Measurements from ENCODE around the gene ITM2B. TPM values are rescaled to one million over a fixed set of nuclear protein-coding genes. Genes with fewer than 3 reads are reported as not detected.

ITM2B gene
- total RNA-seq, 1 experiment from 2014 or later, result 224 TPM

DNA sequence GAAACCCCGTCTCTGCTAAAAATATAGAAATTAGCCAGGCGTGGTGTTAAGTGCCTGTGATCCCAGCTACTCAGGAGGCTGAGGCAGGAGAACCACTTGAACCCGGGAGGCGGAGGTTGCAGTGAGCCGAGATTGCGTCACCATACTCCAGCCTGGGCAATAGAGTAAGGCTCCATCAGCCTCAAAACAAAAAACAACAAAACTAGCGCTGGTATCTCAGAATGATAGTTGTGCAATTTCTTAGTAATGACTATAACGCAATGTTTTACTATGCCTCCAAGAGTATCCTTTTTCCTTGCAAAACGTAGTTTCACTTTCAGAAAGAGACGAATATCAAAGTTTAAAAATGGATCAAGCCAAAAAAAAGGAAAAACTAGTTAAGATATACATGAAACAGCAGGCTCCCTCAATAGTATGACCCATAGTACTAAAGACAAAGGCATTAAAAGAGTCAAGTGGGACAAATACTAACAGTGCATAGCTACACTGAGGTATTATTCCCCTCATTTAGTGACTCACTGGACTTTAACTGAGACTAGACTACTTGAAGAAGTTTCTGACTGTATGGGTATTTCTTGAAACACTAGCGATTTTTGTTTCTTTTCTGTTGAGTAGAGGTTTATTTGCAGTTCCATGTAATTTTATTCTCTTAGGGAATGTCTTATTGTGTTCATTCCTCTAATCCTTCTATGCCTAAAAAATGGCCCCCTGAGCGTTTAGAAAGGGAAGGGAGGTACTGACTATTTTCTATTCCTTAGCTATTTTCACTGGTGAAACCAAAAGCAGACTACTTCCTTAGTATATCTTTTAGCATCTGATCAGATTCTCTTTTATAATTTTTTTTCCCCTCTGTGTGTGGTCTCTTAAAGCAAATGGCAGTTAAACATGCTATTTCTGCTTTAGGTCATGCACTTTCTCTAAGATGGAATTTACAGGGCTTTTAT, 10.4 kb upstream of the ITM2B start:
- Histone ChIP-seq H3K36me3 (ENCODE audit: control insufficient read depth, insufficient read depth, low read length) (no peaks in the 10 kb centered on the region), H3K4me1 (no peaks in the 10 kb centered on the region), H3K27me3 (replicated peaks; ENCODE audit: control insufficient read depth, insufficient read depth, low read length) (no peaks in the 10 kb centered on the region), H3K4me3 (ENCODE audit: low read depth, low read length) (no peak overlapping the region), H3K9me3 (no peaks in the 10 kb centered on the region; the same call in 1 of the 2 replicates)
- TF ChIP-seq CTCF (IDR thresholded peaks at IDR 0.05; ENCODE audit: insufficient read depth in 1 of 2, low read depth in 1 of 2, low read length in 1 of 2, severe bottlenecking in 1 of 2, unreplicated experiment in 1 of 2), result no peak
- Mint-ChIP-seq H3K4me3 (ENCODE audit: unreplicated experiment) (no peak overlapping the region), H3K27me3 (ENCODE audit: insufficient read depth, unreplicated experiment) (no peaks in the 10 kb centered on the region), H3K36me3 (ENCODE audit: insufficient read depth, unreplicated experiment) (no peaks in the 10 kb centered on the region), H3K9me3 (ENCODE audit: unreplicated experiment) (no peaks in the 10 kb centered on the region), H3K4me1 (ENCODE audit: low read depth, unreplicated experiment) (peaks cover 8% of the 10 kb centered on the region), H3K27ac (ENCODE audit: unreplicated experiment) (no peak overlapping the region)
- ChIA-PET CTCF (no interaction called here), POLR2A (no interaction called here)
- BruUV-seq (replicated peaks), result no TSS peak
- DNase-seq, result no peak
- intact Hi-C loops (cut with micrococcal nuclease; ENCODE audit: unreplicated experiment), result no loop called here

DNA sequence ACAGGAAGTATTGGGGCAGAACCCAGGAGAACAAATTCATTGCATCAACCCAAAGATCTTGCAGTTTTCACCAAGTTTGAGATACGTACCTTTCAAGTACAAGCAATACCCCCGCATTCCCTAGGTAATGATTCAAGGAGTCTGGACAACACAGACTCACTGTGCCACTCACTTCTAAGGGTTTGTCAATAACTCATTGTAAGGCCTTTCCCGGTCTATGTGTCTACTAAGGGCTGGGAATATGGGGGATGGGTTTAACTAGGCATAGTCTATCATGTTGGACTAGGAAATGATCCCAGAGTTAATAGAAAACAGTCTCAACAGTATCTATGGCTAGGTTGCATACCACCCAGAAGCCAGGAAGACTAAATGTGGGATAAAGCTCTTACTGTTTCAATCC, 8.3 kb upstream of the ITM2B start:
- Histone ChIP-seq H3K4me3 (ENCODE audit: low read depth, low read length) (no peak overlapping the region), H3K36me3 (ENCODE audit: control insufficient read depth, insufficient read depth, low read length) (no peaks in the 10 kb centered on the region), H3K27me3 (replicated peaks; ENCODE audit: control insufficient read depth, insufficient read depth, low read length) (no peaks in the 10 kb centered on the region), H3K9me3 (no peaks in the 10 kb centered on the region), H3K4me1 (no peaks in the 10 kb centered on the region)
- Mint-ChIP-seq H3K4me1 (ENCODE audit: low read depth, unreplicated experiment) (peaks cover 13% of the 10 kb centered on the region), H3K27ac (ENCODE audit: unreplicated experiment) (no peak overlapping the region), H3K27me3 (ENCODE audit: insufficient read depth, unreplicated experiment) (no peaks in the 10 kb centered on the region), H3K4me3 (ENCODE audit: unreplicated experiment) (no peak overlapping the region), H3K9me3 (ENCODE audit: unreplicated experiment) (no peaks in the 10 kb centered on the region), H3K36me3 (ENCODE audit: insufficient read depth, unreplicated experiment) (no peaks in the 10 kb centered on the region)
- TF ChIP-seq CTCF (IDR thresholded peaks at IDR 0.05; ENCODE audit: insufficient read depth in 1 of 2, low read depth in 1 of 2, low read length in 1 of 2, severe bottlenecking in 1 of 2, unreplicated experiment in 1 of 2), result no peak
- ChIA-PET CTCF (no interaction called here), POLR2A (no interaction called here)
- BruUV-seq (replicated peaks), result no TSS peak
- intact Hi-C loops (cut with micrococcal nuclease; ENCODE audit: unreplicated experiment), result no loop called here
- DNase-seq, result no peak

DNA sequence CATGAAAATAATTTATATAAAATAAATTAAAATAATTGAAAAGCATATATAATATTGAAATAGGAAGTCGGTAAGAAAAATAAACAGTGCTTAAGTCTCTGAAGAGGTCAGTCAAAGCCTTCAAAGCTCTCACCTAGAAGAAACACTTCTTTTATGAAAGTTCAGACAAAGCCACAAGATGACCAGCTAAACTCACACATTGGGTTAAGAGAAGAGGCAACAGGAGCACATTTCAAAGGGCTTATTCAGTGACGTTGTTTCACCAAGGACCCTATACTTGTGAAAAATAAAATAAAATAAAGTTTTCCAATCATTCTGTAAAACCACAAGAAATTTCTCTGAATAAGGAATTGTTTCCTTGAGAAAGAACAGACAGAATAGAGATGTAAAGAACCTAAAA, 2.5 kb upstream of the ITM2B start:
- no peak for TF ChIP-seq CTCF (IDR thresholded peaks at IDR 0.05; ENCODE audit: insufficient read depth in 1 of 2, low read depth in 1 of 2, low read length in 1 of 2, severe bottlenecking in 1 of 2, unreplicated experiment in 1 of 2)
- H3K27me3 Mint-ChIP-seq (ENCODE audit: insufficient read depth, unreplicated experiment), result no peaks in the 10 kb centered on the region
- peaks cover 7% of the 10 kb centered on the region for H3K4me1 Mint-ChIP-seq (ENCODE audit: low read depth, unreplicated experiment)
- no peak overlapping the region for H3K4me3 ChIP-seq (ENCODE audit: low read depth, low read length)
- intact Hi-C loops (cut with micrococcal nuclease; ENCODE audit: unreplicated experiment), result loop anchor here (5.0 kb wide), 1 partner anchor 352 kb away; no protein-coding TSS in a partner anchor
- no peaks in the 10 kb centered on the region for H3K36me3 ChIP-seq (ENCODE audit: control insufficient read depth, insufficient read depth, low read length)
- no peak overlapping the region for H3K27ac Mint-ChIP-seq (ENCODE audit: unreplicated experiment)
- POLR2A ChIA-PET, result no interaction called here
- H3K27me3 ChIP-seq (replicated peaks; ENCODE audit: control insufficient read depth, insufficient read depth, low read length), result no peaks in the 10 kb centered on the region
- CTCF ChIA-PET, result interaction anchor here (0.6 kb wide), 1 partner anchor 228 kb away, joined by 3 read pairs; no protein-coding TSS in a partner anchor
- no TSS peak for BruUV-seq (replicated peaks)
- peaks cover under 1% of the 10 kb centered on the region for H3K36me3 Mint-ChIP-seq (ENCODE audit: insufficient read depth, unreplicated experiment)
- H3K9me3 Mint-ChIP-seq (ENCODE audit: unreplicated experiment), result no peaks in the 10 kb centered on the region
- H3K4me3 Mint-ChIP-seq (ENCODE audit: unreplicated experiment), result no peak overlapping the region
- H3K9me3 ChIP-seq, result no peaks in the 10 kb centered on the region
- no peak for DNase-seq
- peaks cover 15% of the 10 kb centered on the region; the same call in 1 of the 2 replicates for H3K4me1 ChIP-seq

Data from Caco-2 (cell line).